Lower lobe of right lung (tissue), 2 donors: Measurements from ENCODE around the gene ZFTA. TPM values are rescaled to one million over a fixed set of nuclear protein-coding genes. Genes with fewer than 3 reads are reported as not detected.

Experiments used
- ATAC-seq, 2 donors: fragments of 200-7000 bp; cut with Tn5 transposase; one replicate each; pipeline ENCODE4 v1.9.1; 2020 to 2022; ENCODE audit warnings: mild to moderate bottlenecking in 2 of 2, moderate library complexity in 2 of 2
- DNase-seq: peaks from one replicate; pipeline ENCODE4 v3.0.0-alpha.2; 2020
- H3K27ac ChIP-seq: fragments of 200-600 bp; one replicate; pipeline ENCODE4 v1.8.0; 2022
- H3K27me3 ChIP-seq: fragments of 200-600 bp; one replicate; pipeline ENCODE4 v1.8.0; 2022; ENCODE audit warnings: low read depth
- H3K36me3 ChIP-seq: fragments of 200-600 bp; one replicate; pipeline ENCODE4 v1.8.0; 2022; ENCODE audit warnings: mild to moderate bottlenecking
- H3K4me1 ChIP-seq: fragments of 200-600 bp; one replicate; pipeline ENCODE4 v1.8.0; 2022
- H3K4me3 ChIP-seq: fragments of 200-600 bp; one replicate; pipeline ENCODE4 v1.8.0; 2022; ENCODE audit warnings: mild to moderate bottlenecking
- H3K9me3 ChIP-seq: fragments of 200-600 bp; one replicate; pipeline ENCODE4 v1.8.0; 2022
- intact Hi-C: fragments of 100-400 bp; cut with DNase I; formaldehyde crosslinking; loops from one replicate; pipeline ENCODE4 v1.11.0; 2022
- long read RNA-seq: library from polyadenylated mRNA; unstranded; transcript quantifications from one replicate; pipeline ENCODE4 v2.0.0, GENCODE V29; 2021
- total RNA-seq: library from RNA; stranded (reverse); fragmentation: NEBNext Ultra II Directional; extraction: Animal tissue kit (Norgen Biotek cat#: 25700); gene quantifications from one replicate; pipeline ENCODE4 v1.2.1, GENCODE V29; 2021
- TF ChIP-seq, protein P1 (sequence below): fragments of 200-600 bp; IDR thresholded peaks from one replicate; pipeline ENCODE4 v1.8.0; 2022; ENCODE audit warnings: antibody characterized with exemption, mild to moderate bottlenecking
- donor health status: DM: no; HTN: yes; CAD: no; lungs with severe emphysema.

Gene ZFTA
- 9.3 TPM for total RNA-seq
- long read RNA-seq, partial matches to known transcripts = 0 of 19 reads
- long read RNA-seq, other reads (novel, unspliced or antisense) = 19 of 19 reads

GRCh38 chr11:63768237-63769041 is at the start of gene ZFTA:
Gene ZFTA (minus strand): TSS chr11:63768775. CDS start chr11:63768622, 153 bp downstream.
- H3K4me3 ChIP-seq = peak within 1 kb of the TSS; percentile 80
- H3K27me3 ChIP-seq = no peaks in the 10 kb centered on the region
- H3K36me3 ChIP-seq = no peaks in the 10 kb centered on the region
- ATAC-seq (peak; percentile 53 to 67), DNase-seq (peak; percentile 71)
- H3K4me1 ChIP-seq = peaks cover 15% of the 10 kb centered on the region
- peak within 1 kb of the TSS; percentile 72 for H3K27ac ChIP-seq
- no peaks in the 10 kb centered on the region for H3K9me3 ChIP-seq
- TF ChIP-seq, protein P1, sequence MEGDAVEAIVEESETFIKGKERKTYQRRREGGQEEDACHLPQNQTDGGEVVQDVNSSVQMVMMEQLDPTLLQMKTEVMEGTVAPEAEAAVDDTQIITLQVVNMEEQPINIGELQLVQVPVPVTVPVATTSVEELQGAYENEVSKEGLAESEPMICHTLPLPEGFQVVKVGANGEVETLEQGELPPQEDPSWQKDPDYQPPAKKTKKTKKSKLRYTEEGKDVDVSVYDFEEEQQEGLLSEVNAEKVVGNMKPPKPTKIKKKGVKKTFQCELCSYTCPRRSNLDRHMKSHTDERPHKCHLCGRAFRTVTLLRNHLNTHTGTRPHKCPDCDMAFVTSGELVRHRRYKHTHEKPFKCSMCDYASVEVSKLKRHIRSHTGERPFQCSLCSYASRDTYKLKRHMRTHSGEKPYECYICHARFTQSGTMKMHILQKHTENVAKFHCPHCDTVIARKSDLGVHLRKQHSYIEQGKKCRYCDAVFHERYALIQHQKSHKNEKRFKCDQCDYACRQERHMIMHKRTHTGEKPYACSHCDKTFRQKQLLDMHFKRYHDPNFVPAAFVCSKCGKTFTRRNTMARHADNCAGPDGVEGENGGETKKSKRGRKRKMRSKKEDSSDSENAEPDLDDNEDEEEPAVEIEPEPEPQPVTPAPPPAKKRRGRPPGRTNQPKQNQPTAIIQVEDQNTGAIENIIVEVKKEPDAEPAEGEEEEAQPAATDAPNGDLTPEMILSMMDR = peak; percentile 51
- intact Hi-C loops = no loop called here

- H3K27ac ChIP-seq = no peak overlapping the region
- no peak for DNase-seq
- intact Hi-C loops = no loop called here
These were observed 49.4 kb upstream of the ZFTA start for GRCh38 chr11:63817758-63818498.

DNA sequence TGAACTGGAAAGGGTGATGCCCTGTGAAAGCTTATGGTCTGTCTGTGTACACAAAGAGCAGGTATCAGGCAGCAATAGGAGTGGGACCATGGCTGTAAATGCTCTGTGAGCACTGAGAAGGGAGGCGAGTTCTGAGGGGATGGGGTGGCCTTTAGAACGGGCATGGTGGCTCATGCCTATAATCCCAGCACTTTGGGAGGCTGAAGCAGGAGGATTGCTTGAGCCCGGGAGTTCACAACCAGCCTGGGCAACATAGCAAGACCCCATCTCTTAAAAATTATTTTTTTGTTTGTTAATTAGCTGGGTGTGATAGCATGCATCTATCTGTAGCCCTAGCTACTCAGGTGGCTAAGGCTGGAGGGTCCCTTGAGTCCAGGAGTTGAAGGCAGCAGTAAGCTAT is 48.2 kb upstream of the ZFTA start:
- Histone ChIP-seq H3K27me3 (no peaks in the 10 kb centered on the region), H3K36me3 (peaks cover 54% of the 10 kb centered on the region), H3K27ac (no peak overlapping the region), H3K4me1 (peaks cover 30% of the 10 kb centered on the region), H3K4me3 (no peak overlapping the region), H3K9me3 (no peaks in the 10 kb centered on the region)
- no peak for ATAC-seq
- intact Hi-C loops = no loop called here
- no peak for DNase-seq
- TF ChIP-seq, protein P1 = no peak

More at GRCh38 chr11:63817758-63818498, 49.4 kb upstream of the ZFTA start:
- Histone ChIP-seq H3K4me1 (peaks cover 22% of the 10 kb centered on the region), H3K9me3 (no peaks in the 10 kb centered on the region), H3K27me3 (no peaks in the 10 kb centered on the region), H3K36me3 (peaks cover 66% of the 10 kb centered on the region), H3K4me3 (no peak overlapping the region)
- TF ChIP-seq, protein P1 = no peak
- no peak for ATAC-seq

DNA sequence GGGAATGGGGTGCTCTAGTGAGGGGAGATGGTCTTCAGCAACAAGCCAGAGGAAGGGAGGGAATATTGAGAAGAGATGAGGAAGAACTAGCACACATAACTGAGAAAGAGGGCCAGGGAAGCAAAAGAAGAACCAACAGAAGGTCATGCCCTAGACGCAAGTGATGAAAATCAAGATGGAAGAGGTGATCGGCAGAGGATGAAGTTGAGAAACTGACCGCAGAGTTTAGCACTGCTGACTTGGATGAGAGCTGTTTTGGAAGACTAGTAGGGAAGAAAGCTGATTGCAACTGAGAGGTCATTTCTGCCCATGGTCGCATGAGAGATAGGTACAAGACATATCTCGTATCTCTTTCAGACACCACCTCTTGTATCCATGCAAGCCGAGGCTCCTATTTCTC is 47.6 kb upstream of the ZFTA start:
- peak in 1 of 2 donors; percentile 17 for ATAC-seq
- intact Hi-C loops = no loop called here
- Histone ChIP-seq H3K4me3 (no peak overlapping the region), H3K9me3 (no peaks in the 10 kb centered on the region), H3K4me1 (peaks cover 30% of the 10 kb centered on the region), H3K27me3 (no peaks in the 10 kb centered on the region), H3K36me3 (peaks cover 48% of the 10 kb centered on the region), H3K27ac (no peak overlapping the region)
- no peak for DNase-seq
- TF ChIP-seq, protein P1 = no peak

DNA sequence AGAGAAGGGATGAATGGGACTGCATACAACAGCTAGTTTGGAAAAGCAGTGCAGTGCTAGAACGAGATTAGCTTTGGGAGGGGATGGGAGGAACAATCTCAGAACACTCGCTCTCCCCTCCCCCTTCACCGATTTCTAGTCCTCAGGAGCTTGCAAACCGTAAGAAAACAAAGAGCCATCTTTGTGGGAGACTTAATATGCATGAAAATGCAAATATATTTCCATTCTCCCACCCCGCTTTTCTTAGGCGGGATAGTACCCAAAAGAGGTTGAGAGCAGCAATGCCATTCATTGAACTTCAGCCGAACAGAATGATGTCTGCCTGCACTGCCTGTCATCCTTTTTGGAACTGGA is 45.8 kb upstream of the ZFTA start:
- peak overlapping the region; percentile 99 for H3K4me3 ChIP-seq
- no peaks in the 10 kb centered on the region for H3K27me3 ChIP-seq
- intact Hi-C loops = no loop called here
- no peaks in the 10 kb centered on the region for H3K9me3 ChIP-seq
- ATAC-seq = no peak
- peak overlapping the region; percentile 81 for H3K27ac ChIP-seq
- no peak for DNase-seq
- peaks cover 30% of the 10 kb centered on the region for H3K4me1 ChIP-seq
- TF ChIP-seq, protein P1 = no peak
- peaks cover 33% of the 10 kb centered on the region for H3K36me3 ChIP-seq
